T-helper 1 cell treated with Interleukin-12 subunit alpha and Interleukin-12 subunit beta and Interleukin-4 antibody, amounts not matched to agents 30 ng/mL and 1 ng/mL, for 36 hours (primary cell): ENCODE data around the gene BICRA. TPM values are rescaled to one million over a fixed set of nuclear protein-coding genes. Genes with fewer than 3 reads are reported as not detected.
"Not testable (repeated sequence)": the region's sequence is repeated elsewhere in the genome, so short reads cannot be mapped to it uniquely, and the experiment has no call there.

ENCODE experiments used
- intact Hi-C: fragments of 100-400 bp; cut with micrococcal nuclease; formaldehyde crosslinking; loops from one replicate; pipeline ENCODE4 v1.15.1; 2024
- total RNA-seq: library from RNA; stranded (reverse); gene quantifications from 2 replicates; pipeline ENCODE4 v1.2.3, GENCODE V29; 2022

The BICRA gene
- 18.1 and 20.6 TPM in 2 replicates for total RNA-seq

DNA sequence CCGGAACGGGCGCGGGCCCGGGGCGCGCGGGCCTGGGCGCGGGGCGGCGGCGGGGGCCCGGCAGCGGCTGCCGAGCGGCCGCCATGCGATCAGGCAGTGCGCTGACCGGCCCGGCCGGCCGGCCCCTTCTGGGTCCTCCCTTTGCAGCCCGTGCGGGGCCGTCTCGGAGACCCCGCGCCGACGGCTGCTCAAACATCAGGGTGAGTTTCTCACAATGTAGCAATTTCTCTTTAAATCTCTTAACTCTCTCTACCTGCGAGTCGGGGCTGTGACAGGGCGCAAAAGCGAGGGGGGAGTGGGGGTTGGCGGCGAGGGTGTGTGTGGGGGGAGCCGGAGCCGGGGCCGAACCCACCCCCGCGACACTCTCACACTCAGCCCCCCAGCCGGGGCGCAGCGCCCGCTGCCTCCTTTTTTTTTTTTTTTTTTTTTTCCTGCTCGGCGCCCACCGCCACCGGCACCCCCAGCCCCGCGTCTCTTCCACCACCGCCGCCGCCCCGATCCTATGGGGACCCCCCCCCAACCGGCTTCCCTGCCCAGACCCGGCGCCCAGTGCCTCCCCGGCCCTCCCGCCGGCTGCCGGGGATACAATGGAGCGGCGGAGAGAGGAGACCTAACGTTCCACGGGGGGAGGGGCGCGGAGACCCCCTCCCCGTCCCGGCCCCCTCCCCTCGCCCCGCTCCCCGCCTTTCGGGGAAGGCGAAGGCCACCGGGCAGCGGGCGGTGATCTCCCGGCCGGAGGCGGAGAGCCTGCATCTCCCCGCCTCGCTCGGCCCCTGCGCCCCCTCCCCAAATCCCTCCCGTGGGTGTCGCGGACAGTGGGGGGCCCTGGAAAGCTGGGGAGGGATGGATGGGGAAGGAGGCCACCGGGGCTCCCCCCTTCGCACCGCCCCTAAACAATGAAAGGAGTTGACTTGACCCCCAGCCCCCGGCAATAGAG lies at the start of gene BICRA:
TSS of gene BICRA (plus strand) at position 166 of the 937 bp plus-strand sequence. CDS start 64,441 bp downstream, outside the sequence.
- intact Hi-C loops = loop anchor here (1.0 to 10.0 kb wide), 9 partner anchors 9 to 1516 kb away; partner anchors contain the start of genes DACT3, INAFM1, NAPA and NOP53

DNA sequence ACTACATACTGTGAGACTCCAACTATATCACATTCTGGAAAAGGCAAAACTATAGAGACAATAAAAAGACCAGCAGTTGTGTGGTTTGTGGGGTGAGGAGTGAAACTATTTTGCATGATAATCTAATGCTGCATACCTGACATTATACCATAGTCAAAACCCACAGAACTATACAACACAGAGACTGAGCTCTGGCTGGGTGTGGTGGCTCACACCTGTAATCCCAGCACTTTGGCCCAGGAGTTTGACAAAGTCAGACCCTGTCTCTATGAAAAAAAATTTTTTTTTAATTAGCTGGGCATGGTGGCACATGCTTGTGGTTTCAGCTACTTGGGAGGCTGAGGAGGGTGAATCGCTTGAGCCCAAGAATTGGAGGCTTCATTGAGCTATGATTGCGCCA lies 47.9 kb upstream of the BICRA start:
- intact Hi-C loops = no loop called here

DNA sequence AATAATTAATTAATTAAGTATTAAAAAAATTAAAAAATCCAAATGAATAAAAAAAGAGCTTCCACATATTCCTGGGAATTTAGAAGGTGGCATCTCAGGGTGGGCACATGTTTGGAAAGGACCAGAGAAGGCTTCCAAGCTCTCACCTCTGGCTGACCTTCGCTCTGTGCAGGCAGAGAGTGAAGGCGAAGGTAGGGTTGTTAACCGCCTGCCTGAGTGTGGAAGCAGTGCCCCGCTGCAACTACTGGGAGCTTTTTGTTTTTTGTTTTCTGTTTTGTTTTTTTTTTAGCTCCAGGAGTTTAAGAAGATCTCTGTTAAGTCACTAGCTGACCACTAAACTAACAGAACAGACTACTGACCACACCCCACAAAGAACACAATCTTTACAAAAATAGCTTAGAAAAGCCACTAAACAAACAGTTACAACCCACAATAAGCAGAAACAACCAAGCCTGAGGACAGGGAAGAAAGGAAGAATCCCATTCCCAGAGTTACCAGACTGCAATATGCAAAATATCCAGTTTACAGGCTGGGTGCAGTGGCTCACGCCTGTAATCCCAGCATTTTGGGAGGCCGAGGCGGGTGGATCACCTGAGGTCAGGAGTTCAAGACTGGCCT lies 47.4 kb upstream of the BICRA start:
- intact Hi-C loops = no loop called here

DNA sequence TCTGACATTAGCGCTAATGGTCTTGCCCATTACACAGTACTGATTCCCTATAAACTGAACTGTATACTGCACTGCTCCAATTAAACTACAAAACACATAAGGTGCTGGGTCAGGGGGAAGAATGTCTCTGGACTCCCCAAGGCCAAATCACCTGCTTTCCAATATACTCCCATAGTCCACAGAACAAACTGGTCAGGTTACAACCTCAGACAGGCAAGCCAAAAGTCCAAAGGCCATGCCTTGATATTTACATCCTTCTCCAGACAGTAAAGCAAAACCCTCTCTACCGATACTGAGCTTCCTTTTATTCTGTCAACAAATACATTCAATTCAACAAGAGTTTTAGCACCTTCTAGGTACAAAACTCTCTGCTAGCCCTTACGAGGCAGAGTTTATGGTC lies 44.9 kb upstream of the BICRA start:
- intact Hi-C loops = no loop called here

DNA sequence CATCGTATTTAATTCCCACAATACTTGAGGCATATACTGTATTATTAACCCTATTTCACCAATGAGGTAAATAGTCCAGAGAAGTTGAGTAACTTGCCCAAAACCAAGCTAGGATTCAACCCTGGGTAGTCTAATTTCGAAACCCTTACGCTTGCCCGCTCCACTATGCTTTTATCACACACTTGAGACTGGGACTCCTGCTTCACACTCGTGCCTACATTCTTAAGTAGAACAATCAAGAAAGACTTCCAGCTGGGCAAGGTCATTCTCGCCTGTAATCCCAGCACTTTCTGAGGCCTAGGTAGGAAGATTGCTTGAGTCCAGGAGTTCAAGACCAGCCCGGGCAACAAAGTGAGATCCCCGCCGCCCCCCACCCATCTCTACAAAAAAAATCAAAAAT lies 39.6 kb upstream of the BICRA start:
- intact Hi-C loops = no loop called here

DNA sequence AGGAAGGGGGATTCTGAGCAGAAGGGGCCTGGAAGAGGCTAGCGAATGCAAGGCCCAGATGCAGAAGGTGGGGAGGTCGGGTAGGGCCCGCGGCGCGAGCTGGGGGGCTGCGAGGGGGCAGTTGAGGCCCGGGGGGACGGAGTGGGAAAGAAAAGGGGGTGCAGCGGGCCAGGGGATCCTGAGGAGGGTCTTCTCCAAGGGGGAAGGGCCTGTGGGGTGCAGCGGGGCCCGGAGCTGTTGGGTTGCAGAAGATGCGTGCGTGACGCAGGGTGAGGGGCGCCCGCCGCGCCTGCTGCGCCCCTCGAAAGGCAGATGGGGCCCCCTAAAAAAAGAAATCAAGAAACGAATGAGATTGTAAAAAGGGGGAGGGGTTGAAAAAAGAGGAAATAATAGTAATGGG lies 36.3 kb upstream of the BICRA start:
- intact Hi-C loops = loop anchor here (1.0 to 2.0 kb wide), 2 partner anchors 28 to 36 kb away; partner anchors contain the start of gene BICRA

DNA sequence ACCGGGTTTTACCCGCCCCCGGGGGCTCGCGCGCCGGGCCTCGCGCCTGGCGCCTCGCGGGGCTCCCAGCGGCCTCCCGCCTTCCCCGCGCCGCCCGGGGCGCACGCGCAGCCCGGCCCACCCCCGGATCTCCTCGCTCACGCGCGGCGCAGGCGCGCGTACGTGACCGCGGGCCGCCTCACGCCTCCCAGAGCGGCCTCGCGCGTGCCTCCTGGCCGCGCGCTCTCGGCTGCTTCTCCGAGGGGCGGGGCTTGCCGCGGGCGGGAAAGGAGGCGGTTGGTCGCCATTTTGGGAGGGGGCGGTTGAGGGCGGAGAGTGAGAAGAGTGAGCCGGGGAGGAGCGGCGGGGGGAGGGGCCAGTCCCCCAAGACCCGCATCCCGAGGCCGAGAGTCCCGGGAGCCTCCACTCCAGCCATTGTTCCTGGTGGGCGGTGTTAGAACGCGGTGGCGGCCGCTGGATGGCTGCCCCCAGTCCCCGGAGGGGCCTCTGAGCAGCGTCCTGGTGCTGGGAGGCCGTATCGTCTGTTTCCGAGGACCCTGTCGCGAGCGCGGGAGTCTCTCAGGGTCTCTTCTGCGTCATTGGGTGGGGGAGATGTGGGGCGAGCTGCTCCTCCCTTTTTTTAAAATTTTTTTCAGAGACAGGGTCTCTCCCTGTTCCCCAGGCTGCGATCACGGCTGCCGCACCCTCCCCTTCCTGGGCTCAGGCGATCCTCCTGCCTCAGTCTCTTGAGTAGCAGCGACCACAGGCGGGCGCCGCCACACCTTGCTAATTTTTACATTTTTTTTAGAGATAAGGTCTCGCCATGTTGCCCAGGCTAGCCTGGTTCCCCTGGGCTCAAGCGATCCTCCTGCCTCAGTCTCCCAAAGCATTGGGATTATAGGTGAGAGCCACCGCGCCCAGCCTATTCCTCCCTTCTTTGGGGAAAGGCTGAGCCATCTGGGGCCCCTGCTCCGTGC lies 35.6 kb upstream of the BICRA start, which contains the start of gene ZNF541:
TSS of gene ZNF541 (minus strand) at position 78 of the 956 bp plus-strand sequence. CDS start 17,292 bp downstream, outside the sequence.
- intact Hi-C loops = loop anchor here (1.0 to 2.0 kb wide), 2 partner anchors 27 to 35 kb away; partner anchors contain the start of gene BICRA

DNA sequence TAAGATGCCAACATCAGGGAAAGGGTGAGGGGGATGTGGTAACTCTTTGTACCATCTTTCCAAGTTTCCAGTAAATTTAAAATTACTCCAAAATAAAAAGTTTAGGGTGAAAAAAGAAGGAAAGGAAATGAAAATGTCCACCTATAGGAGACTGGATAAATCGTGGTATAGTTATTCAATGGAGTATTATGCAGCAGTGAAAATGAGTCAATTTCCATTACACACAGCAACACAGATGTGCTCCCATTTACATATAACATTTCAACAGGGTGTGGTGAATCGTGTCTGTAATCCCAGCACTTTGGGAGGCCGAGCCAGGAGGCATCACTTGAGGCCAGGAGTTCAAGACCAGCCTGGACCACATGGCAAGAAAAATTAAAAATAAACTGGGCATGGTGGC lies 28.5 kb upstream of the BICRA start:
- intact Hi-C loops = no loop called here

DNA sequence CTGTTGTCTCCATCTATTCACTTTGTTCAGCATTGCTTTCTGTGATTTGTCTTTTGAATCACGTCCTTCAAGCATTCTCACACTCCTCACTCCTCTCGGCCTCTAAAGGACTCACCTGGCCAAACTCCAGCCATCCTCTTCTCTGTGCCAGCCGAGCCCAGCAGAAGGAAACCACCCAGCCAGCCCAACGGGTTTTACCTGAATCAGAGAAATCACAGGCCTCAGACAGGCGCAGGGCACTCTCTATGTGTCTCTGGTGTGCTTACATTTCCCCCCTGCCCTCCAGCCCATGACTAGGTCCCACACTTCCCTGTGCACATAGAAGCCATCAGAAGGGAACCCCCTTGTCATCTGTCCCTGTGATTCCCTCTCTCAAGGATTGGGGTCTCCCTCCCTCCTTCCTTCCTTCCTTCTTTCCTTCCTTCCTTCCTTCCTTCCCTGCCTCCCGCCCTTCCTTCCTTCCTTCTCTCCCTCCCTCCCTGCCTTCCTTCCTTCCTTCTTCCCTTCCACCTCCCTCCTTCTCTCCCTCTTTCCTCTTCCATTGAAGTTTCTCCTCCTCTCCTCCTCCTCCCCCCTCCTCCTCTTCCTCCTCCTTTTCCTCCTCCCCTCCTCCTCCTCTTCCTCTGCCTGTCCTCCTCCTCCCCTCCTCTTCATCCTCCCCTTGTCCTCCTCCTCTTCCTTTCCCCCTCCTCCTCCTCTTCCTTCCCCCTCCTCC lies 27.2 kb upstream of the BICRA start:
- intact Hi-C loops = no loop called here

DNA sequence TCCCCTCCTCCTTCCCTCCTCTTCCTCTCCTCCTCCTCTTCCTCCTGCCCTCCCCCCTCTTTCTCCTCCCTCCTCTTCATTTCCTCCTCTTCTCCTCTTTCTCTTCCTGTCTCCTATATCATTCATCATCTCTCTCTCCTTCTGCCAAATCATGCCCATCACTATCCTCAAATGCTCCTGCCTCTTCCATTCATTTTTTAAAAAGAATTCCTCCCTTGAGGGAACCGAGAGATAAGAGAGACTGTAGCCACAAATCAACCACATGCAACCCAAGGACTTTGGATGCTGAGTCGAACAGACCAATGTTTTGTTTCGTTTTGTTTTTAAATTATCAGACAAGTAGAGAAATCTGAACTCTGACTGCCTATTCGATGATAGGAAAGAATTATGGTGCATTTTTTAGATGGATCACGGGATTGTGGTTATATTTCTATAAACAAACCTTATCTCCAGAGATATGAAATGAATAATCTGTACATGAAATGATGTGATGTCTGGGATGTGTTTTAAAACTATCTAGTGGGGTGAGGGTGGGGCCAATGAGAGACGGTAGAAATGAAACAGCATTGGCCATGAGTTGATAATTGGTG lies 26.5 kb upstream of the BICRA start:
- intact Hi-C loops = no loop called here

DNA sequence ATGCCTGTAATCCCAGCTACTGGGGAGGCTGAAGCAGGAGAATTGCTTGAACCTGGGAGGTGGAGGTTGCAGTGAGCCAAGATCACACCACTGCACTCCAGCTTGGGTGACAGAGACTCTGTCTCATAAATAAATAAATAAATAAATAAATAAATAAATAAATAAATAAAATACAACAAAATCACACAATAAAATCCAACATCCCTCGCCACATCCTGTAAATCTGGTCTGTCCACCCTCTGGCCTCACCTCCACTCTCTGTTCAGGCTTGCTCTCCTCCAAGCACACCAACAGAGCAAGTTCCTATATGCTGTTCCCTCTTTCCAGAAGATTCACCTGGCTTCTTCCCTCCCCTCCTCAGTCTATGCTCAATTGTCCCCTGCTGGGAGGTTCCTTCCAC lies 25.8 kb upstream of the BICRA start:
- intact Hi-C loops = not testable (repeated sequence)

DNA sequence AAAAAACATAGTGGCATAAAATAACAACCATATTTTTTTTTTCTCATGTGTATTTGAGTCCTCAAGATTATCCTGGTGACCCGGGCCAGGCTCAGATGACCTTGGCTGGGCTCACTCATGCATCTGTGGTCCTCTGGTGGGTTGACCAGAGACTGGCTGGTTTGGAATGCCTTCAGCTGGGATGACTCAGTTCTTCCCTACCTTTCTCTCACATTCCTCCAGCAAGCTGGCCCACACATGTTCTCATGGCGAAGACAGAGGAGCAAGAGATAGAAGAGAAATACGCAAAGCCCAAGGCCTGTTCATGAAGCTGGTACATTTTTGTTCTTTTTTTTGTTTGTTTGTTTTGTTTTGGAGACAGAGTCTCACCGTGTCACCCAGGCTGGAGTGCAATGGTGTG lies 21.6 kb upstream of the BICRA start:
- intact Hi-C loops = no loop called here

DNA sequence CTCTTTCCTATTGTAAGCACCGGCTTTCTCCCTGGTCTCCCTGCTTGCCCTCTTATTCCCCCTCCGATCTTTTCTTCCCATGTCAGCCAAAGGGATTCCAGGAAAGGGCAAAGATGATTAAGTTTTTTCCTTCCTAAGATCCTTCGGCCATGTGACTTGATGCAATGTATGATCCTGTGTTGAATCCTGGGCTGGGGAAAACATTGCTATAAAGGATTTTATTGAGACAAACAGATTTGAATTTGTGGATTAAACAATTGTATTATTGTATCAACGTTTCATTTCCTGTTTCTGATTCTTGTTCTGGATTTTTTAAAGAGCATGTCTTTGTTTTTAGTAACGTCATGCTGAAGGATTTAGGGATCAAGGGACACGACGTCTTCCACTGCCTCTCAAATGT lies 19.1 kb upstream of the BICRA start:
- intact Hi-C loops = no loop called here

DNA sequence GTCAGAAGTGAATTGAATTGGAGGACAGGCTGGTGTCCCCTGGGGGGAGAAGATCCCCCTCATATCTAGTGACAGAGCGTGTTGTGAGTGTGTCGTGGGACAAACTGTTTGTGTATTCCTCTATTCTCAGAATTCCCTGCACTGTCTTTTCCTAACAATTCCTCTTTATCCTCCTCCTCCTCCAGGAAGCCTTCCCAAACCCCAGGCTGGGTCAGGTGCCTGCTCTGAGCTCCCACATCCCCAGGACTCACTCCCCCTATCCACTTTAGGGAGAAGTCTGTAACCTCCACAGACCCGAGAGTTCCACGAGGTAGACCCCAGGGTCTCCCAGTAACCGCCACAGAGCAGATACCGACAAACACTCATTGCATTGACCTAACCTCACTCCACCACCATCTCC lies 15.1 kb upstream of the BICRA start:
- intact Hi-C loops = no loop called here

DNA sequence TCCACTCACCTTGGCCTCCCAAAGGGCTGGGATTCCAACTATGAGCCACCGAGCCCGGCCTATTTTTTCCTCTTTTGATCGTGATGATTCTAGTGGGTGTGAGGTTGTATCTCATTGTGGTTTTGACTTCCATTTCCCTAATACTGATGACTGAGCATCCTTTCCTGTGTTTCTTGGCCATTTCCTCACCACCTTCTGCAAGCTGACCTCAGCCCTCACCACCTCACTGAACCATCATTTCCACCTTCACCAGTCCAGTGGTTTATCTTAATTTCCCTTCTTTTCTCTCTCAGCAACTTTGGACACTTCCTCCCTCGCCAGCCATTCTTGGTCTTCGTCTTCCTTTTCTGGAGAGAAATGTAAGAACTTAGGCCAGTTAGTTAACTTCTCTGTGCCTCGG lies 13.0 kb upstream of the BICRA start:
- intact Hi-C loops = no loop called here

DNA sequence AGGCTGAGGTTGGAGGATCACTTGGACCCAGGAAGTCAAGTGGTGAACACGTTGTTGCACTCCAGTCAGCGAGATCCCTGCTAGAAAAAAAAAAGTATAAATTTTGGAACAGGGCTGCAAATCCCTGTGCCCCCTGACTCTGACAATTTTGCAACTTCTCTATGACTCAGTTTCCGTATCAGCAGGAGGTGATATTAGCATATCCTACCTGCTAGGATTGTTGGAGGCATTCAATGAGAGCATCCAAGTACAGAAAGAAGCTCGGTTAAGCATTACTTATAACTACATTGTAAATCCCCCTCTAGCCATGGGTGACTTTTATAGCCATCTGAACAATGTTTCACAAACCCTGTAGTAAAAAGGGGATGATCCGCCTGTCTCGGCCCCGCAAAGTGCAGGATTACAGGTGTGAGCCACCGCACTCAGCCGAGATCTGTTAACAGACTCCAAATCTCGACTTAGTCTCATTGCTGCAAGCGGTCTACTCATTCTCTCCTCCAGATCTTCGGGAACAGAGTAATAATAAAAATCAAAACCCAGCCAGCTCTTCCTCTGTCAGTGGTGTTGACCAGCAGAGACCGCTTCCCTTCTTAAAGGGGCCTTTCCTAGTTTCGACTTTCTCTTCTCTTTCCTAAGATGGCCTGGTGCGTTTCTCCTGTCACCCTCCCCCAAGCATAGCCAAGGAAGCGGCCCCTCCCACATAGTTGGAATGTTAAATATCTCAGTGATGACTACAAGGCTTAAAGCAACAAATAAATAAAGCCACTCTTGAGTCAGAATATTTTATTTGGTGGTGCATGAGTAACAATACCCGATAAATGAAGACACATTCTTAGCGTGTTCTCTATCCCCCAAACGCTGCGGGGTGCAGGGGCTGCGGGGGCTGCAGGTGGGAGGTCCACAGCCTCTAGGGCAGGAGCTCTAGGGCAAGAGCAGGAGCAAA lies 10.3 kb upstream of the BICRA start:
- intact Hi-C loops = no loop called here

DNA sequence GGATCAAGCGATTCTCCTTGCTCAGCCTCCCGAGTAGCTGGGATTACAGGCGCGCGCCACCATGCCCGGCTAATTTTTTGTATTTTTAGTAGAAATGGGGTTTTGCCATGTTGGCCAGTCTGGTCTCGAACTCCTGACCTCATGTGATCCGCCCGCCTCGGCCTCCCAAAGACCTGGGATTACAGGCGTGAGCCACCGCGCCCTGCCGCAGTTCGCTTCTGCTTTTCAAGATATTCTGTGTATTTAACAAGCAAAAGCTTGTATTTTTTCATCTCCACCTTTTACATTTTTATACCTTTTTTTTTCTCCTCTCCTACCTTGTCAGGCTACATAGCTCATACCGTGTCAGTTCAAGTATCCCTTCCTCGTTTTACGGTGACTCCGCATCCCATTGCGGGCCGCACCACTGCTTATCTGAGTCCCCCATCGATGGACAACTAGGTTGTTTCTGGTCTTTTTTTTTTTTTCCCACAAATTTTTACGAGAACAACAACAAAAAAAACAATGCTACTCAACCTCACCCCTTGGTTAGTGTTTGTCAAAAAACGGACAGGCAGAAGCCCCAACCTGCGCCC lies 9.2 kb upstream of the BICRA start:
- intact Hi-C loops = loop anchor here (1.0 to 10.0 kb wide), 10 partner anchors 9 to 1525 kb away; partner anchors contain the start of genes DACT3, DHX34, INAFM1 and KPTN
